Measurements from ENCODE around the gene RNF212.

GRCh38 chr4:1053080-1053661 lies 60.2 kb downstream of the RNF212 start:
- TF ChIP-seq POLR2AphosphoS5 (IDR thresholded peaks at IDR 0.05; ENCODE audit: low read depth, low read length) (no peak), POLR2A (IDR thresholded peaks at IDR 0.05; ENCODE audit: low read depth, low read length) (no peak), TAF1 (IDR thresholded peaks at IDR 0.05; ENCODE audit: low read depth, low read length) (no peak)

Data from GM12891 (cell line).